H1 (cell line): ENCODE results near the gene ZFP37. TPM values are rescaled to one million over a fixed set of nuclear protein-coding genes. Genes with fewer than 3 reads are reported as not detected.

Experiments
- ASH2L ChIP-seq: fragments of 200-600, 300-600 bp; sonication (generic); IDR thresholded peaks from one replicate; pipeline ENCODE4 v1.7.1; 2017; ENCODE audit warnings: low read length
- CHD7 ChIP-seq: fragments of 300-600 bp; sonication (generic); IDR thresholded peaks from 2 replicates; pipeline ENCODE4 v1.7.1; 2012; ENCODE audit warnings: low read length, moderate library complexity, mild to moderate bottlenecking, inconsistent platforms; ENCODE audit not compliant: insufficient replicate concordance
- FOSL1 ChIP-seq: IDR thresholded peaks from 2 replicates; pipeline ENCODE4 v1.6.1; 2011; ENCODE audit warnings: mild to moderate bottlenecking, low read depth, low read length, moderate library complexity; ENCODE audit not compliant: insufficient read depth
- POLR2AphosphoS5 ChIP-seq: IDR thresholded peaks from 2 replicates; pipeline ENCODE4 v1.6.1; 2011; ENCODE audit warnings: low read depth, low read length
- RAD21 ChIP-seq, 2 experiments: IDR thresholded peaks in 1 of 2; conservative IDR thresholded peaks in 1 of 2; 2 replicates each; pipeline ENCODE4 v1.6.1; 2011; ENCODE audit warnings: low read depth in 2 of 2, low read length in 2 of 2, improper control_type of control experiment in 1 of 2, inconsistent platforms in 1 of 2, mild to moderate bottlenecking in 1 of 2, moderate library complexity in 1 of 2
- SAP30 ChIP-seq: fragments of 300-600 bp; sonication (generic); IDR thresholded peaks from 2 replicates; pipeline ENCODE4 v1.7.1; 2012; ENCODE audit warnings: low read length, moderate library complexity, mild to moderate bottlenecking, inconsistent platforms; ENCODE audit not compliant: insufficient read depth, insufficient replicate concordance
- TBP ChIP-seq: IDR thresholded peaks from 2 replicates; pipeline ENCODE4 v1.6.1; 2011; ENCODE audit warnings: low read depth, low read length, improper control_type of control experiment
- polyA plus RNA-seq, 7 experiments: library from polyadenylated mRNA; depleted of rRNA in 3 of 7; stranded (reverse) in 5 of 7; unstranded in 2 of 7; fragments of >200 nt in 5 of 7; fragments of 200-250 nt in 2 of 7; gene quantifications; 1 replicate in 5 of 7; 2 replicates in 1 of 7; 4 replicates in 1 of 7; pipeline versions ENCODE4 v1.2.1 to v1.2.3, GENCODE V29; 2011 to 2013; ENCODE audit warnings: missing spikeins in 2 of 7, mixed read lengths in 2 of 7
- total RNA-seq: library from RNA; stranded (reverse); fragmentation: NEBNext Ultra II Directional; extraction: Animal tissue kit (Norgen Biotek cat#: 25700); gene quantifications from 2 replicates; pipeline ENCODE4 v1.2.1, GENCODE V29; 2021

The ZFP37 gene
- total and polyA plus RNA-seq, 2 of the 8 experiments (the other 6 are each of a cell fraction or from before 2014, with no cell fraction given): 0.38 to 5.1 TPM

- no peak for TF ChIP-seq CHD7
- TF ChIP-seq ASH2L: no peak
- TF ChIP-seq SAP30: peak; percentile 90
- peak; percentile 40; the same call in 1 of the 2 replicates for TF ChIP-seq TBP
- TF ChIP-seq RAD21 (IDR thresholded peaks at IDR 0.05 in 1 of 2, conservative IDR thresholded peaks at IDR 0.05 in 1 of 2; ENCODE audit: low read depth in 2 of 2, low read length in 2 of 2): no peak
- no peak for TF ChIP-seq FOSL1
- 0 out of 2 replicates have a peak, but pooled peaks have one; percentile 37 for TF ChIP-seq POLR2AphosphoS5
- TF ChIP-seq, all 59 proteins: peak for 14
Measured at GRCh38 chr9:113056191-113057106, at the start of gene ZFP37 (continued).
